Fibroblast of upper back skin (primary cell): ENCODE data around the gene NCF4.

ENCODE experiments used
- DNase-seq: peaks from one replicate; pipeline ENCODE4 v3.0.0-alpha.2; 2013

The NCF4 gene

DNA sequence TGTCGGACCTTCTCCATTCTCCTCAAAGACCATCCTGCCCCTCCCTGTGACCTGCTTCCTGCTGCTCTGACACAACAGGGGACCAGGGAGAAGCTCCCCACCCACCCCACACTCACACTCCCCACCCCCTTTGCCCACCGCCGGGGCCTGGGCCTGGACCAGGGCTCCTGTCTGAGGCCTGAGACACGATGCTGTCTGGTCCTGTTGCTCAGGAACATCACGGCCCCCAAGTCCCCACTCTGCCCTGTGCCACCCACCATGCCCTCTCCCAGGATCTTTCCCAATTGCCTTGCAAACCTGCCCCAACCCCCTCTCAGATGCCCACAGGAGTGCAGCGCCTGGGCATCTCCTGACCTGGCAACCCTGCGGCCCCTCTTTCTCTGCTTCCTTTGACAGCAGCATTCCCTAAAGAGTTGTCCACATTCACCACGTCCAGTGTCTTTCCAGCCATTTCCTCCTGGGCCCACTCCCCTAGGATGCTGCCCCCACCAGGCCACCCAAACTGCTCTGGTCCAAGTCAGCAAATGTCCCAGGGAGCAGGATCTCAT lies 63.4 kb downstream of the NCF4 start:
- no peak for DNase-seq

- no peak for DNase-seq
Measured at GRCh38 chr22:36925388-36926290, 64.8 kb downstream of the NCF4 start.

- DNase-seq: no peak
Measured at GRCh38 chr22:36926309-36926708, 65.5 kb downstream of the NCF4 start.

- DNase-seq: no peak
Measured at GRCh38 chr22:36926721-36927435, 66.1 kb downstream of the NCF4 start.
